HG02970 (cell line): Measurements from ENCODE around the gene VEZF1.

Source experiments
- ATAC-seq: cut with Tn5 transposase; IDR thresholded peaks from one replicate; pipeline ENCODE4 v1.9.1; 2021; ENCODE audit warnings: mild to moderate bottlenecking, moderate library complexity, moderate number of reproducible peaks; ENCODE audit not compliant: unreplicated experiment, low FRiP score

VEZF1 gene

DNA sequence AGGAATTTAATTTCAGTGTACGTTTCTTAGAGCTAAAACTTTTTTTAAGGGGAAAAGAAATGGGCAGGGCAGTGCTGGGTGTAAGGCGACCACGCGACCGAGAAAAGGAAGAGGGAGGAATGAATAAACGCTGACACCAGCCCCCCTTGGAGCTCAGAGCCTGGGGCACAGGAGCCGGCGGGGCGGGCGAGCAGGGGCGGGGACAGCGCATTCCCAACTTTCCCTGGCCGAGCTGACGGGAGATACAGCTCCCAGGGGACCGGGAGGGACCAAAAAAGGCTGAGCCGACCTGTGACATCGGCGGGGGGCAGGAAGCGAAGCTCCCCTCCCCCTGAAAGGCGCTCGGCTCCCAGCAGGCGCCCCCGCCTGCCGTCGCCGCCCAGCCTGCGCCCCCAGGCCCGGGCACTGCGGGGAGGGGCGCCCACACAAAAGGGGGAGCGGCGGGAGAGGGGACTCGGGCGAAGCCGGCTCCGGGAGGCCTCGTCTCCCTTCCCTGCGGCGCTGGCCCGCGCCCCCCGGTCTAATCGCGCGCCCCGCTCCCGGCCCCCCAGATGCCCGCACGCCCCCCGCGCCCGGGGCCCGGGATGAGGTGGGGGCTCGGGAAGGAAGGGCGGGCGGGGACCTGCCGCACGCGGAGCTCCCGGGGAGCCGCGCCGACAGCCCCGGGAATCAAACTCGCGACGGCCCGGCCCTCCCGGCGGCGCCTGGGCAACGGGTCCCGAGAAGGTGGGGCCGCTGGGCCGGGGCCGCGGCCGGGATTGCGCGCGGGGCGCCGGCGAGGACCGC, 33.5 kb downstream of the VEZF1 start:
- no peak for ATAC-seq

DNA sequence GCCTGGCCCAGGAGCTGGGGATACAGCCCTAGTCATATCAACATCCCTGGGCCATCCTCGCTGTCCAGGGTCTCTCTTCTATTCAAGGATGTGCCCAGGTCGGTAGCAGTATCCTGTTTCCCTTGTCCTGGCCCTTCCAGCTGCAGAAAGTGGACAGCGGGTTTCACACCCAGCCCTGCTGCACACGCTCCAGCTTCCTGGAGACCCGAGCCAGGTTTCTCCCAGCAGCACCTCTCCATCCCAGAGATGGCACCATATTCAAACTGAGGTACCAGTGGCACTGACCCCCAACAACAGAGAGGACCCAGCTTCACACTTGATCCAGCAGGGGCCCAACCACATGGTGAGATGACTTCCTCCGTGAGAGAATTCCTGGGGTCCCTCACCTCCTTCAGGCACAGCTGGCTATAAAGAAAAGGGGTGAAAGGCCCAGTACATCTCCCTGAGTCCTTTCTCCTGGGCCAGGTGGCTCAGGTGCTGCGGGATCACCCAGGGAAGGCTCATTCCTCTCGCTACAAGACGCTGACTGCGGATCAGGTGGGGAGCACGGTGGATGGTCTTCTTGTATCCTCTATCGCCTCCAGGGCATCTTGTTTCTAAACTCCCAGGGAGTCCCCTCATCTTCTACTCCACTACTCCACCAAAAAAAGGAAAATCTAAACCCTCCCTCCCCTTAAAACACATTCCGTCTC, 34.2 kb downstream of the VEZF1 start:
- no peak for ATAC-seq

DNA sequence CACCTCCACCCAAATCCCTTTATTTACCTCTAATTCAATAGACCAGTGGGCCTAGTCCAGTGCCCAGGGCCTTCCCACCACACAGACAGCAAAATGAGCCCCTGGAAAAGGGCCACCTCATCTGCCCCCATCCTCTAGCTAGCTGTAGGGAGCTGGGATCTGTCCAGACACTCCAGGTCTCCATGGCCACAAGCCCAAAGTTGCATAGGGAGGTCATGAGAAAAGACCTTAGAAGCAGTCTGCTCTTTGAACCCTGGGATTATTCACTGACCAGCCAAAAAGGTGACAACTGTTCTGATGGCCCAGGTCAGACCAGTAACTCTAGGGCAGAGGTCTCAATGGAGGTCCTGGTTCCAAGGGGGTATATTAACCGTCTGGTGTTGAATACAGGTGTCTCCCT, 34.8 kb downstream of the VEZF1 start:
- ATAC-seq: no peak

DNA sequence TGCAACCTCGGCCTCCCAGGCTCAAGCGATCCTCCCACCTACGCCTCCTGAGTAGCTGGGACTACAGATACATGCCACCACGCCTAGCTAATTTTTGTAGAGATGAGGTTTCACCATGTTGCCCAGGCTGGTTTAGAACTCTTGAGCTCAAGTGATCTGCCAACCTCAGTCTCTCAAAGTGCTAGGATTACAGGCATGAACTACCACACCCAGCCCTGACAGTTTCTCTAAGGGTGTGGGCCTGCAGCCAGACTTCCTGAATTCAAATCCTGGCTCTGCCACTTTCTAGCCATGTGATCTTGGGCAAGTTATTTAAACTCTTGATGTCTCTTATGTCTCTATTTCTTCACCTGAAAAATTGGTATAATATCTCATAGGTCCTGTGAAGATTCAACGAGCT, 38.4 kb downstream of the VEZF1 start:
- ATAC-seq: no peak

DNA sequence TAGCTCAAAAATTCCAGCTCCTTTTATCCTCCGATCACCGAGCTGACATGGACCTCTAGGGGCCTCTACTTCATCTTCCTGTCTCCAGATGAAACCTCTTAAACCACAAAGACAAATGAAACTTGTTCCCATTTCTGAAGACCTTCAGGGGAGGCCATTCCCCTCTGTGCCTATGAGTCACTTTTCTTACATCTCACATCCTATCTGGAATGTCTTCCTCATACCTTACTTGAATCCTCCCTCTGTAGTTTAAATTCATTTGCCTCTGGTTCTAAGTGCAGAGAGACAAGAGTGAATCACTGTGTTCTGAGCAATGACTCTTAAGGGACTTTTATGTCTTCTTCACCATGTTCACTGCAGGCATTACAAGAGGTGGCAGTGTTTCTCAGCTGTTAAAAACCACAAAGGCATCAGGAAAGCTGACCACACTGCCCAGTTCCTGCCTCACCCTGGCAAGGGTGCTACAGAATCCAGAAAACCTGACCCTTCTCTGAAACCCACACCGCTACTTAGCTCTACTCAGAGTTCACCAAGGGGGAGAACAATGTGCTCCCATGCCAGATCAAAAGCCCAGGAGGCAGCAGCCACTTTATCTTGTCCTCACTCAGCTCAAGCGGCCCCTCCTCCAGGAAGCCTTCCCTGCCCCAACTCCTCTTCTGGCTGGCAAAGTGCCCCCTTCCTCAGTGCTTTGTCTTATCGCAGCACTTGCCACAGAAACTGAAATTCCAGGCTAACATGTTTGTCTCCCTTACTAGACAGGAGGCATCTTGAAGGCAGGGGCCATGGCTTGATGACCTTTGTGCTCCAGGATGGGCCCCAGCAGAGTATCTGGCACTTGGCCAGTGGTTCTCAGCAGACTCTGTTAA, 39.3 kb downstream of the VEZF1 start:
- no peak for ATAC-seq

DNA sequence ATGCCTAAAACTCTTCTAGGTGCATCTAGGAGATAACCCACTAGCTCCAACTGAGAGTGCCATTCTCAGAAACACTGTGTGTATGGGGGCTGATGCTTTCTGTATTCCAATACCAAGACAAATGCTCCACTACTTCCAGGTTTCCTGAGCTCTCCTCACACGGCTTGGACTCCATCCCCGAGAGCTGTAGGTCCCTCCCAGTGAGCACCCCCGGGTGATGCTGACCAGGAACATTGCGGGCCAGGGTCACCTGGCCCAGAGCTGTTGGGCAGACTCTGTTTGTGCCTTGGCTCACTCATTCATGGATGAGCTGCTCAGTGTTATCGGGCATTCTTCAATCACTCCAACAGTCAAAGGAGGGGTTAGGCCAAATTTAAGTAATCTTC, 39.9 kb downstream of the VEZF1 start:
- no peak for ATAC-seq

DNA sequence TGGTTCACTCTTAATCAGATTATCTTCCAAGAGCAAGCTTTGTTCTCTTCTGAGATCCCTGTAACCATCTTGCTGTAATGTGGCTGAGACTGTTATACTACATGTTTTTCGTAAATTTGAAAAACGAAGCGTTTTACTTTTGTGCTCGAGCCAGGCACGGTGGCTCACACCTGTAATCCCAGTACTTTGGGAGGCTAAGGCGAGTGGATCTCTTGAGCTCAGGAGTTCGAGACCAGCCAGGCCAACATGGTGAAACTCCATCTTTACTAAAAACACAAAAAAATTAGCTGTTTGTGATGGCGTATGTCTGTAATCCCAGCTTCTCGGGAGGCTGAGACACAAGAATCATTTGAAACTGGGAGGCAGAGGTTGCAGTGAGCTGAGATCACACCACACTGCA, 40.7 kb downstream of the VEZF1 start:
- ATAC-seq: no peak

DNA sequence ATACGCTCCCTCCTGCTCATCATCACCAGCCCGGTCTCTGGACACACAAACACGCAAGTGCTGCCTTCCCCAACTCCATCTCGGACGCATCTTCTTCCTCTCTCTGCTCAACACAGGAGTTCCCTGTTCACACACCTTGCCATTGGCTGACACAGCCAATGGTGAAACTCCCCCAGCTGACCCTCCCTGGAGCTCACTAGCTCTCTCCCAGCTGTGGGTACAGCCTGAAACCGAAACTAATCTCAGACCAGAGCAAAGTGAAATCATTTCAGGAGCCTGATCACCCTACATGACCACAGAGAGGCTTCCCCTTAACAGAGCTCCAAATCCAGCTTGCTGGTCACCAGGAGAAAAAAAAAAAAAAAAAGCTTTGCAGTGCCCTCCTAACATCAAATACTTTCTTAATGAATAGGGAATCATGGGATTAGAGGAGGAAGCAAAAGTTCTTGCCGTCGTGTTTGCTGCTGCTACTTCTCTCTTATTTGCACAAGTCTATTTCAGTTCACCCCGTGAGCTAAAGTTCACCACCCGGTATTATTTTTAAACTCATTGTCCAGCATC, 41.2 kb downstream of the VEZF1 start:
- ATAC-seq: peak; percentile 49

DNA sequence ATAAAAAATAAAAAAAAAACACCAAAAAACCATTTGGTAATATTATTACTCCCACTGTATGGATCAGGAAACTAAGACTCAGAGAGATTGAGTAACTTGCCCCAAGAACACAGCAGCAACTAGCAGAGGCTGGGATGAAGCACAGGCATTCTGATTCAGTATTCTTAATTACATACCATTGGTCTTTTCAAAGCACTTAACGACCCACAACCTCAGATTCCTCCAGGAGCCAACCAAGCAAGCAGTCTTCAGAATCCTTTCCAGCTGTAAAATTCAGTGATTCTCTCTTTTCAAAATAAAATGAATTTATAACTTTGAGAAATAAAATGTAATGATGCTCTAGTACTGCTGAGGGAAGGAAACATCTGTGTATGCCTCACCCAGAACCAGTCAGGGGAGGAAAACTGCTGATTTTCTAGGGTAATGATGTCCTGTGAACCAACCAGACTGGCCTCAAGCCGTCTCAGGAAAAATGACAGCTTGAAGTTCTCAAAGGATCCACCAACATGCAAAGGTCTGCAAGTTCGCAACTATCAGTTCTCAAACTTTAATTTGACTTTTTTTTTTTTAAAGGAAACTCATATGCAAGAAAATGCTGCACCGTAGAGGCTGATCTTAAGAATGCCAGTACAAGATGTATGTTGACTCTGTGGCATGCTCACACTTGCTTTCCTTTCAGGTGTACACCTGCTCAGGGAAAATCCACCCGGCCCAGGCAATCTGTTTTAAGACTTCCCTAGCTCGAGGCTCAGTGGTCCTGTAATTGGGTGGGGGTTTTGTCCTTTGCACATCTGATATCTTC, 41.9 kb downstream of the VEZF1 start:
- ATAC-seq: peak; percentile 20

DNA sequence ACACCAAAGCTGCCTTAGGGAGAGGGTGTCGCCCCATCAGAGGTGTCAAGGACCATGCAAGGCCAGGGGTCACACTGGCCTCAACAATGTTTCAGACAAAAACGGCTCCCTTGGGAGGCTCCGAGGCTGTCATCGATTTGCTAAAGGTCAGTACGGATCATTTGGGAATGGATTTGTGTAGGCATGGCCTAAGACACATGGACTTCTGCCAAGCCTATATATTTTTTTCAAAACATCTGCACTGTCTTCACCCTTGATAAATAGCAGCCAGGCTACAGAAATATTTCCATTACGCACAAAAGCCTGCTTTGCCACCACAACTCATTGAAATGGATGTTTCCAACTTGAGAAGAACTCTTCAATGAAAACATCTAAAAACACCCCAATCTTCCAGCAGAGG, 43.1 kb downstream of the VEZF1 start:
- ATAC-seq: no peak

DNA sequence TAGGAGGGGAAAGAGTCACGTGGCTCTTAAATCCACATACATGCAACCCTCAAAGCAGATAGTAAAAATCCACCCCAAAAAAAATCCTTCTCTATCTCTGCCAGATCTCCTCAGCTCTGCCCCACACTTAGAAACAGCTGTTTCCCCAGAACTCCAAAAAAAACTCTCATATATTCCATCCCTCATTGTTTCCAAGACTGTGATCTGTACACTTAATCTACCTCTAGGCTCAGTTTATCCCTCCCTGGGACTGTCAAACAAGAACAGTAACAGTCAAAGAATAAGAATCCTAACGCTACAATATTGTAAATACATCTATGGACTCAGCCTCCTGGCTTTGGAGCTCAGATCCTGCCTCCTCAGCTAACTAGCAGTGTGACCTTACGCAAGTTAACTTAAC, 44.4 kb downstream of the VEZF1 start:
- ATAC-seq: no peak

DNA sequence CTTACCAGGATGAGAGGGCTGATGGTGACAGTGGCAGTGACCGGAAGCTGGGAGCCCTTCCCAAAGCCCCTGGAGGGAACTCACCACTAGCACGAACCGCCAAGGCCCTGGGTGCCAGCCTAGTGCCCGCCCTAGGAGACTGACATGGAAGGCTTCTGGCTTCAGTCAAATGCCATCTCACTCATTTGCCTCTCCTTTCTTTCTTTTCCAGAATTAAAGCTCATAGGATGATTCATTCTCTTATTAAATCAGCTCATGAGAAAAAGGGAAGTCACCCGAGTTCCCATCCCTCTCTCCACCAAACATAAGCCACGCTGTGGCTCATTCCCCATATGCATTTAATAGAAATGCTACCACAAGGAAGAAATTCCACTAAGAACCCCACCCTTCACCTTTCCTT, 44.9 kb downstream of the VEZF1 start:
- no peak for ATAC-seq

DNA sequence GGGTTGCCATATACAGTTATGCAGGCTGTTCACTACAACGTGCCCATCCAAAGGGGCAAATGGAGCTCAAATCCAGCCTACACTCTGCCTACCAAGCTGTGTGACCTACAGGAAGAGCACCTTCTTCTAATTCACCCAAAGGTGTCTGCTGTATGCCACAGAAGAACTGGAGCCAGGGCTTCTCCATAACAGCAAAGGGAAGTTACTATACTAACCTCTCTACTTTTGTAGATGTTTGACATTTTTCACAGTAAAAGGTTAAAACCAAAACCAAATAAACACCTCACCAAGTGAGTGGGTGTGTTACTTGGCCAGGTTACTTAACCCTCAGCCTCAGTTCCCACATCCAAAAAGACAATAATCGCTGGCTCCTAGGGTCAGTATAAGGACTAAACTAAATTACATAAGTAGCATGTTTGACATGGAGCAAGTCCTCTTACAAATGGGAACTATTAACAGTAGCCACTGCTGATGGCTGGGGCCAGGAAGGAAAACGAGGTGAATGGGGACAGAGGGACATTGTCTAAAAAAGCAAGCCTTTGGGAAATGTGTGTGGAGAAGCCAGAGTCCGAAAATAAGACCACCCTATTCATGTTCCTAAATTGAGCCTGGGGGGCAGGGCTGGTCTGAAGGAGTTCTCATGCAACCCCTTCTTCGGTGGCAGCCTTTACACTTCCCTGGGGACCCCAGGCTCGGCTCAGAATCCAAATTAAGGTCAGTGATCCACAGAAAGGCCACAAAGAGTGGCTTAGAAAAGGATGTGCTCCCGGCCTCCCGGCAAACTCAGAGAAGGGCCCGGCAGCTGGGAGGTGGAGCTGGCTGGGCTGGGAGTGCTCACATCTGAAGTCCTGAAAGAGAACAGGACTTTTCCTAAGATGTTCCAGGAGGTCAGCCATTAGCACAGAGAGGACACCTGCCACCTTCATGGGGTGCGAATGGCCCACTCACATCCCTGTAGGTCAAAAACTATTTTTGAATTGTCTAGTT, 46.4 kb downstream of the VEZF1 start:
- no peak for ATAC-seq

DNA sequence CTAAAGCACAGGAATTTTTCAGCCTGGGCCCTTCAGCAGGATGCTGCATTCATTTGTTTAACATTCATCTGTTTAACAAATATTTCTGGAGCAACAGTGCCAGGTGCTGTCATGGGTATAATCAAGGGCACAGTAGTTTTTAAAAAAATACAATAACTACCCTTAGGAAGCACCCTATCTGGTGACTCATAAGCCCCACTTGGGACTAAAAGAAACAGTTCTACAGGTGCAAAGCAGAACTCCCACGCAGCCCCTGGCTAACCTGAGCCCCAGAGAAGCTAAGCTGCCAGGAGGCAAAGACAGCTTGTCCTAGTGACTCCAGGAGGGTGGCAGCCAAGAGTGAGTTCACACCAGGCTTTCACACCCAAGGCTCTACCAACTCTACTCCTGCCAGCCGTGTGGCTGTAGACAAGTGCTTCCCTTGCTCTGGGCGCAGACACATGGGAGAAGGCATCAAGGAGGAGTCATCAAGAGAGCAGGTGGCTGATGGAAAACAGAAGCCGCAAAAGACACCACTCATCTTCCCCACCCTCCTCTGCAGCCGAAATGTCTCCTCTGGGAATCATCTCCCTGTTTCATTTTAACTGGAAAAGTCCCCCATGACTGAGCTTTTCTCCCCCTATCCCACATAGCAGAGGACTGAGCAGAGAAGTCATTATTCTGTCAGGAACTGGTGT, 47.3 kb downstream of the VEZF1 start:
- ATAC-seq: no peak

DNA sequence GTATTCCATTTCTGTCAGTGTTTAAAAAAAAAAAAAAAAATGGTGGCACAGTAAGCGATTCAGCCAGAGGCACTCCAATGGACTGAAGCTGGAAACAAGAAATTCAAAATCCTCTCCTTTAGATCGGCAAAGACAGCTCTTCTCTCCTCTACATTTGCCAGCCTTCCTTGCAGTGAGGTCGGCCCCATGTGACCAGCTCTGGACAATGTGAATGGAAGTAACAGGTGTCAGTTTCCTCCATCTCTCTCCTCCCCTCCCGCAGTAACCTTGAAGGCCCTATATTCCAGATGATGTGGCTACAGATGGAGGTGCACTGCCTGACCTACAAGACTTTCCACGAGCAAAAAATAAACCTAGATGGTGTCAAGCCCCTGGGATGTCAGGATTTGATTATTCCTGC, 47.8 kb downstream of the VEZF1 start:
- ATAC-seq: no peak

DNA sequence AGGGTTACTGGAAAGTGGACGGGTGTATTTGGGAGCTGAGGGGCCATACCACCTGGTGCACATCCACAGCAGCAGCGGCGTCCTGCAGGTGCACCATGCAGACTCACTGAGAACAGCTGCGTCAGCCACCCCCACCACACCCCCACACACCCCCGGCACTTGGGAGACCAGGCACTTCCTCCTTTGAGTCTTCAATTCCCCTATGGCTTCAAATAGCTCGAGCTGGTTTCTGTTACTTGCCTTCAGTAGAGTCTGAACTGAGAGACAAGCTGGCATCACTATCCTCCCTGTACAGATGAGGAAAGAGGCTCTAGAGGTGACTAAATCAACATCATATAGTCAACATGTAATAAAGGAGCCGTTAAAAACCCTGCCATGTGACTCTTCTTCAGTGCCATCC, 48.3 kb downstream of the VEZF1 start:
- ATAC-seq: peak; percentile 44

DNA sequence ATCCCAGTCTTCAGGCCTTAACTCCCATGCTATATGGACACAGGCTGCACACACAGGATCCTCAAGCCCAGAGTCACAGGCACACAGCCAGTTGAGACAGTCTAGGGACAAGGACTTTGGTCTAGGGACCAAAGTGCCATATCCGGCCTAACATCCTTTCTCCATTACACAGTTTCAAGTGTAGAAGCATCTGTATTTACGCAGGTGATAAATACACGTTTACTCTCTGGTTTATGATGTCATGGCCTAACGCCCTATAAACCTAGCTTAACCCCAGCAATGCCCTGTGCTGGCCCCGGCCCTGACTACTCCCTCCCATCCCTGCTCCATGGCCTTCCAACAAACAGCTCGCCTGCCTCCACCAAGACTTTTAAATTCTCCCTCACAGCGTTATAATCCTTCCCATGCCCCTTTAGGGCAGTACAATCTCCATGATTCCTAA, 50.0 kb downstream of the VEZF1 start:
- ATAC-seq: no peak

DNA sequence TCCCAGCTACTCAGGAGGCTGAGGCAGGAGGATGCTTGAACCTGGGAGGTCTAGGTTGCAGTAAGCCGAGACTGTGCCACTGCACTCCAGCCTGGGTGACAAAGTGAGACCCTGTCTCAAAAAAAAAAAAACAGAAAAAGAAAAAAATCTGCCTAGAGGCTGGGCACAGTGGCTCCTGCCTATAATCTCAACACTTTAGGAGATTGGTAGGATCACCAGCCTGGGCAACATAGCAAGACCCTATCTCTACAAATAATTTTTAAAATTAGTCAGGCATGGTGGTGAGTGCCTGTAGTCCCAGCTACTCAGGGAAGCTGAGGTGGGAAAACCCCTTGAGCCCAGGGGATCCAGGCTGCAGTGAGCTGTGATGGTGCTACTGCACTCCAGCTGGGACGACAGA, 50.6 kb downstream of the VEZF1 start:
- no peak for ATAC-seq
